Heart left ventricle (tissue), 16 donors: Measurements from ENCODE around the gene NUFIP2. TPM values are rescaled to one million over a fixed set of nuclear protein-coding genes. Genes with fewer than 3 reads are reported as not detected.

Source experiments
- ATAC-seq, 4 donors: fragments of 200-7000 bp; cut with Tn5 transposase; one replicate each; pipeline ENCODE4 v1.9.1; 2020 to 2022; ENCODE audit warnings: moderate library complexity in 4 of 4, mild to moderate bottlenecking in 3 of 4, moderate number of reproducible peaks in 1 of 4
- DNase-seq, 5 donors: peaks; one replicate each; pipeline ENCODE4 v3.0.0-alpha.2; 2020
- H3K27ac ChIP-seq, 12 donors: fragments of 200-600 bp; sonication (generic) in 4 of 12; one replicate each; pipeline versions ENCODE4 v1.5.0 to v1.8.0; 2016 to 2022; ENCODE audit warnings: mild to moderate bottlenecking in 2 of 12
- H3K27me3 ChIP-seq, 9 donors: fragments of 200-600 bp; sonication (generic) in 2 of 9; one replicate each; pipeline versions ENCODE4 v1.5.1 to v1.8.0; 2016 to 2022; ENCODE audit warnings: mild to moderate bottlenecking in 3 of 9
- H3K36me3 ChIP-seq, 9 donors: fragments of 200-600 bp; sonication (generic) in 2 of 9; one replicate each; pipeline versions ENCODE4 v1.5.0 to v1.8.0; 2018 to 2022; ENCODE audit warnings: mild to moderate bottlenecking in 2 of 9
- H3K4me1 ChIP-seq, 12 donors: fragments of 200-600 bp; sonication (generic) in 4 of 12; one replicate each; pipeline versions ENCODE4 v1.5.0 to v1.8.0; 2016 to 2022; ENCODE audit warnings: mild to moderate bottlenecking in 3 of 12
- H3K4me3 ChIP-seq, 12 donors: fragments of 200-600 bp; sonication (generic) in 4 of 12; one replicate each; pipeline versions ENCODE4 v1.5.0 to v1.8.0; 2017 to 2022; ENCODE audit warnings: mild to moderate bottlenecking in 9 of 12, moderate library complexity in 4 of 12
- H3K9me3 ChIP-seq, 12 donors: fragments of 200-600 bp; sonication (generic) in 4 of 12; one replicate each; pipeline versions ENCODE4 v1.5.0 to v1.8.0; 2016 to 2022; ENCODE audit warnings: mild to moderate bottlenecking in 1 of 12
- POLR2A ChIP-seq, 2 donors: fragments of 450-650 bp; IDR thresholded peaks; one replicate each; pipeline ENCODE4 v1.6.1; 2017; ENCODE audit warnings: antibody characterized with exemption in 2 of 2, mild to moderate bottlenecking in 2 of 2, moderate library complexity in 2 of 2
- WGBS, 4 donors: extraction: QIAGEN DNeasy Blood & Tissue Kit in 2 of 4; methylation state at CpG; one replicate each; pipeline versions ENCODE4 v1.1.5 to v1.1.7; 2013 to 2018; 5-methylcytosine and 5-hydroxymethylcytosine counted together
- intact Hi-C, 10 donors: fragments of 100-400 bp; cut with DNase I; formaldehyde crosslinking; loops; one replicate each; pipeline versions ENCODE4 v1.11.1 to v1.14.2; 2022
- polyA plus RNA-seq, 2 donors: library from polyadenylated mRNA; stranded (reverse); fragments of 200-250 nt; gene quantifications; one replicate each; pipeline ENCODE4 v1.2.3, GENCODE V29; 2013
- total RNA-seq, 9 donors: library from RNA; depleted of rRNA in 2 of 9; stranded (reverse); fragments of >200 nt in 2 of 9; fragmentation: NEBNext Ultra II Directional in 3 of 9; extraction: Animal tissue kit (Norgen Biotek cat#: 25700) in 3 of 9; gene quantifications; one replicate each; pipeline versions ENCODE4 v1.1.0 to v1.2.4, GENCODE V29; 2016 to 2023
- TF ChIP-seq, protein P1 (sequence below), 12 donors: fragments of 200-600 bp; sonication (generic) in 4 of 12; IDR thresholded peaks; one replicate each; pipeline versions ENCODE4 v1.5.0 to v1.8.0; 2018 to 2022; ENCODE audit warnings: antibody characterized with exemption in 12 of 12, mild to moderate bottlenecking in 5 of 12
- donor health status: ischemic (EF 13 %, LVEDD 7.1; RV severe dilation, severe dysfunction).
- donor health status: healthy with polysubstance abuse.
- donor health status: DM: no; HTN: yes; CAD: no.
- donor health status: DM: no; HTN: no; CAD: no.
- donor health status: ischemic (EF 25% LVEDD 6.9; RV normal size, moderate dysfunction).
- donor health status: ischemic (EF 25% LVEDD 5.7; RV mildly dilated, moderate dysfunction).
- donor health status: healthy.
- donor health status: DM: yes; HTN: yes; CAD: no.
- donor health status: ischemic (EF 35%, LVEDD 5.7; RV mildly dilated, moderate dysfunction).
- donor health status: nonischemic (EF 11% LVEDD 7.7; RV severe dilation, severe dysfunction).
- donor health status: DM: yes; HTN: yes; CAD: no.
- donor health status: PGD.
- donor health status: ischemic (EF 29% LVEDD 5.4; RV normal size, mild dysfunction).
- donor health status: nonischemic (EF 23%, LVEDD 6.1; RV moderate dilation, normal function).

The NUFIP2 gene
- total and polyA plus RNA-seq, 11 donors = 8.4 to 51.5 (median 29.9) TPM

DNA sequence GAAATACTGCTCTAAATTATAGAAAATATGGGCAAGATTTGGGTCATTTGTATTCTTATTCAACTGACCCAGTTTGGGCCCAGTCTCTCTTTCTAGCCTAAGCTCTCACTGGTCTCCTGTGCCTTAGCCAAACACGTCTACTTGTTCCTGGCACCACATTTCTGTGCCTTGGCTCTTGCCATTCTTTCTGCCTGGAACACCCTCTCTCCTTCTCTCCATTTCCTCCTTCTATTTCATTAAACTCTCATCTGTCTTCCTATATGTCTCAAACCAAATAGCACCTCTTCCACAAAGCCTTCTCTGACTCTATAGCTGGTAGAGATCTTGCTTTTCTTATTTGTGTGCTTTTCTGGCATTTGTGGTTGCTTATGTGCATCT, 37.7 kb upstream of the NUFIP2 start:
- H3K27me3 ChIP-seq = no peaks in the 10 kb centered on the region
- TF ChIP-seq POLR2A (IDR thresholded peaks at IDR 0.05) = no peak
- TF ChIP-seq, protein P1, sequence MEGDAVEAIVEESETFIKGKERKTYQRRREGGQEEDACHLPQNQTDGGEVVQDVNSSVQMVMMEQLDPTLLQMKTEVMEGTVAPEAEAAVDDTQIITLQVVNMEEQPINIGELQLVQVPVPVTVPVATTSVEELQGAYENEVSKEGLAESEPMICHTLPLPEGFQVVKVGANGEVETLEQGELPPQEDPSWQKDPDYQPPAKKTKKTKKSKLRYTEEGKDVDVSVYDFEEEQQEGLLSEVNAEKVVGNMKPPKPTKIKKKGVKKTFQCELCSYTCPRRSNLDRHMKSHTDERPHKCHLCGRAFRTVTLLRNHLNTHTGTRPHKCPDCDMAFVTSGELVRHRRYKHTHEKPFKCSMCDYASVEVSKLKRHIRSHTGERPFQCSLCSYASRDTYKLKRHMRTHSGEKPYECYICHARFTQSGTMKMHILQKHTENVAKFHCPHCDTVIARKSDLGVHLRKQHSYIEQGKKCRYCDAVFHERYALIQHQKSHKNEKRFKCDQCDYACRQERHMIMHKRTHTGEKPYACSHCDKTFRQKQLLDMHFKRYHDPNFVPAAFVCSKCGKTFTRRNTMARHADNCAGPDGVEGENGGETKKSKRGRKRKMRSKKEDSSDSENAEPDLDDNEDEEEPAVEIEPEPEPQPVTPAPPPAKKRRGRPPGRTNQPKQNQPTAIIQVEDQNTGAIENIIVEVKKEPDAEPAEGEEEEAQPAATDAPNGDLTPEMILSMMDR (IDR thresholded peaks at IDR 0.05) = no peak
- H3K27ac ChIP-seq = no peak overlapping the region
- no peak overlapping the region for H3K4me3 ChIP-seq
- no peak for ATAC-seq
- H3K4me1 ChIP-seq = no peaks in the 10 kb centered on the region
- 27 to 65% (median 42%) methylated on average over 1 of the region's 1 CpG for WGBS, 4 donors
- intact Hi-C loops = no loop called here
- no peak for DNase-seq
- no peaks in the 10 kb centered on the region for H3K36me3 ChIP-seq
- H3K9me3 ChIP-seq = no peaks in the 10 kb centered on the region

DNA sequence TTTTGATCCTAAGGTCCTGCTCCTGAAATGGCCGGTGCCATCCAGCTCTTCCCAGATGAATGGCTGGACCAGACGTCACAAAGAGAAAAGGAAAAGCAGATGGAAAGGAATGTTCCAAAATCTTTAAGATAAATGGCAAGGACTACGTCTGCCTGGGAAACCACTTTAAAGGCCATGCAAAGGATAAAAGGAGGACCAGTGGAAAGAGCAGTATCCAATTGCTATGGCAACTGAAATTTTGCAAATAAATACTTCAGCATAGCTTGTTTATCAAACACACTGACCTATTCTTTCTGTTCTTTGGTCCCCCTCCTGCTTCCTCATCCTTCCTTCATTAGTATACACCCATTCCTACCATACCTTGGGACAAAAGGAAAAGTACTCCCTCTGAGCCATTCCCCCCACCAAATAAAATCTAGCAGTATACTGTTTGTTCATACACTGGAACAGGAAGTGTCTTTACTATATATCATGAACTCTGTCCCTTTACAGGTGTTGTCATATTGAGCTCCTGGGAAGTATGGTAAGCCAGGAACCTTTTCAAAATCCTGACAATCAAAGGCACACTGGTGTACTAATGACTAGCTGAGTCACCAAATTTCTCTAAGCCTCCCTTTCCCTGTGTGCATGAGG, 37.2 kb upstream of the NUFIP2 start:
- Histone ChIP-seq H3K4me1 (no peaks in the 10 kb centered on the region), H3K27me3 (no peaks in the 10 kb centered on the region), H3K36me3 (no peaks in the 10 kb centered on the region), H3K4me3 (no peak overlapping the region), H3K9me3 (no peaks in the 10 kb centered on the region), H3K27ac (no peak overlapping the region)
- no peak for DNase-seq
- TF ChIP-seq POLR2A (IDR thresholded peaks at IDR 0.05) = no peak
- TF ChIP-seq, protein P1 (IDR thresholded peaks at IDR 0.05) = no peak
- intact Hi-C loops = no loop called here
- 62 to 77% (median 71%) methylated on average over 3 of the region's 3 CpGs for WGBS, 4 donors
- ATAC-seq = no peak

DNA sequence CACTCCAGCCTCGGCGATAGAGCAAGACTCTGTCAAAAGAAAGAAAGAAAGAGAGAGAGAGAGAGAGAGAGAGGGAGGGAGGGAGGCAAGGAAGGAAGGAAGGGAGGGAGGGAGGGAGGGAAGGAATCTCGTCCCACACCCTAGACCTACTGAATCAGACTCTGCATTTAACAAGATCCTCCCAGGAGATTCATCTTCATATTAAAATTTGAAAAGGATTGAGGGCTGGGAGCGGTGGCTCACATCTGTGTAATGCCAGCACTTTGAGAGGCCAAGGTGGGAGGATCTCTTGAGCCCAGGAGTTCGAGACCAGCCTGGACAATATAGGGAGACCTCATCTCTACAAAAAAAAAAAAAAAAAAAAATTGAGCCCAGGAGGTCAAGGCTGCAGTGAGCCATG, 33.5 kb upstream of the NUFIP2 start:
- Histone ChIP-seq H3K4me1 (no peaks in the 10 kb centered on the region), H3K9me3 (no peaks in the 10 kb centered on the region), H3K36me3 (no peaks in the 10 kb centered on the region), H3K27ac (no peak overlapping the region), H3K27me3 (no peaks in the 10 kb centered on the region), H3K4me3 (no peak overlapping the region)
- intact Hi-C loops = no loop called here
- 52 to 65% (median 58%) methylated on average over 5 of the region's 5 CpGs for WGBS, 4 donors
- DNase-seq (no peak), ATAC-seq (no peak)
- TF ChIP-seq POLR2A (IDR thresholded peaks at IDR 0.05) = no peak
- TF ChIP-seq, protein P1 (IDR thresholded peaks at IDR 0.05) = no peak

GRCh38 chr17:29326023-29326813, 32.3 kb upstream of the NUFIP2 start:
- no peak for TF ChIP-seq POLR2A (IDR thresholded peaks at IDR 0.05)
- TF ChIP-seq, protein P1 (IDR thresholded peaks at IDR 0.05) = no peak
- intact Hi-C loops = no loop called here
- no peaks in the 10 kb centered on the region for H3K9me3 ChIP-seq
- 90 to 93% (median 91%) methylated on average over 6 of the region's 6 CpGs for WGBS, 4 donors
- no peak for ATAC-seq
- H3K4me3 ChIP-seq = no peak overlapping the region
- DNase-seq = no peak
- H3K27me3 ChIP-seq = no peaks in the 10 kb centered on the region
- H3K27ac ChIP-seq = no peak overlapping the region
- no peaks in the 10 kb centered on the region for H3K4me1 ChIP-seq
- H3K36me3 ChIP-seq = no peaks in the 10 kb centered on the region
